HepG2 (cell line): Measurements from ENCODE around the gene CNPY4. TPM values are rescaled to one million over a fixed set of nuclear protein-coding genes. Genes with fewer than 3 reads are reported as not detected.

ENCODE experiments used
- AGO2 ChIP-seq: fragments of 200-400 bp; formaldehyde crosslinking; optimal IDR thresholded peaks from 2 replicates; pipeline ENCODE3; 2017; ENCODE audit warnings: mild to moderate bottlenecking, low read depth, low read length, moderate library complexity
- ATRX ChIP-seq: sonication (generic); formaldehyde crosslinking; IDR thresholded peaks from 2 replicates; pipeline ENCODE4 v1.4.0; 2020; ENCODE audit warnings: missing genetic modification reagents, borderline replicate concordance
- GFI1 ChIP-seq: sonication (generic); formaldehyde crosslinking; IDR thresholded peaks from 2 replicates; pipeline ENCODE4 v1.5.0; 2020; ENCODE audit warnings: missing genetic modification reagents, mild to moderate bottlenecking, borderline replicate concordance
- HNF4A ChIP-seq: sonication (generic); formaldehyde crosslinking; IDR thresholded peaks from 2 replicates; pipeline ENCODE4 v1.4.0; 2020; ENCODE audit warnings: missing genetic modification reagents
- HNRNPH1 ChIP-seq: fragments of 200-400 bp; formaldehyde crosslinking; optimal IDR thresholded peaks from 2 replicates; pipeline ENCODE3; 2017; ENCODE audit warnings: mild to moderate bottlenecking, low read depth, low read length
- HNRNPL ChIP-seq: fragments of 200-400 bp; formaldehyde crosslinking; IDR thresholded peaks from 2 replicates; pipeline ENCODE4 v1.6.1; 2017; ENCODE audit warnings: mild to moderate bottlenecking, low read depth, low read length
- ISX ChIP-seq: sonication (generic); formaldehyde crosslinking; conservative IDR thresholded peaks from 2 replicates; pipeline ENCODE4 v1.5.0; 2020; ENCODE audit warnings: missing genetic modification reagents
- MEIS2 ChIP-seq: sonication (generic); formaldehyde crosslinking; IDR thresholded peaks from 2 replicates; pipeline ENCODE4 v1.9.0; 2021; ENCODE audit warnings: mild to moderate bottlenecking, missing genetic modification reagents
- REL ChIP-seq: sonication (generic); formaldehyde crosslinking; conservative IDR thresholded peaks from 2 replicates; pipeline ENCODE4 v1.8.0; 2022; ENCODE audit warnings: mild to moderate bottlenecking, missing genetic modification reagents, moderate library complexity
- SALL1 ChIP-seq: sonication (generic); formaldehyde crosslinking; IDR thresholded peaks from 2 replicates; pipeline ENCODE4 v1.8.0; 2022; ENCODE audit warnings: mild to moderate bottlenecking, missing genetic modification reagents
- SP5 ChIP-seq: IDR thresholded peaks from 2 replicates; pipeline ENCODE4 v1.6.1; 2016; ENCODE audit warnings: low read depth, borderline replicate concordance
- TOPORS ChIP-seq: sonication (generic); formaldehyde crosslinking; IDR thresholded peaks from 2 replicates; pipeline ENCODE4 v1.8.0; 2023; ENCODE audit warnings: mild to moderate bottlenecking, missing genetic modification reagents
- ZKSCAN5 ChIP-seq: sonication (generic); formaldehyde crosslinking; IDR thresholded peaks from 2 replicates; pipeline ENCODE4 v1.5.1; 2020; ENCODE audit warnings: mild to moderate bottlenecking, missing genetic modification reagents
- ZNF205 ChIP-seq: IDR thresholded peaks from 2 replicates; pipeline ENCODE4 v1.6.1; 2018; ENCODE audit warnings: missing biosample characterization, missing genetic modification reagents
- ZNF274 ChIP-seq: sonication (generic); formaldehyde crosslinking; IDR thresholded peaks from 2 replicates; pipeline ENCODE4 v1.5.1; 2020; ENCODE audit warnings: mild to moderate bottlenecking, missing genetic modification reagents
- ZNF552 ChIP-seq: sonication (generic); formaldehyde crosslinking; IDR thresholded peaks from 2 replicates; pipeline ENCODE4 v1.9.0; 2022; ENCODE audit warnings: missing genetic modification reagents, mild to moderate bottlenecking, borderline replicate concordance
- ZNF670 ChIP-seq: sonication (generic); formaldehyde crosslinking; IDR thresholded peaks from 2 replicates; pipeline ENCODE4 v1.8.0; 2022; ENCODE audit warnings: mild to moderate bottlenecking, missing genetic modification reagents, borderline replicate concordance
- ZNF674 ChIP-seq: sonication (generic); formaldehyde crosslinking; IDR thresholded peaks from 2 replicates; pipeline ENCODE4 v1.5.0; 2020; ENCODE audit warnings: low read depth, mild to moderate bottlenecking, missing genetic modification reagents
- ZNF841 ChIP-seq: sonication (generic); formaldehyde crosslinking; IDR thresholded peaks from 2 replicates; pipeline ENCODE4 v1.8.1; 2023; ENCODE audit warnings: missing genetic modification reagents, borderline replicate concordance
- polyA plus RNA-seq, 8 experiments: library from polyadenylated mRNA; depleted of rRNA in 3 of 8; stranded (reverse) in 7 of 8; unstranded in 1 of 8; fragments of >200 nt; fragmentation: Illumina TruSeq in 4 of 8; extraction: Trizol in 4 of 8; gene quantifications; 2 replicates each; pipeline versions ENCODE4 v1.2.1 to v1.2.3, GENCODE V29; 2011 to 2016; ENCODE audit warnings: low read depth in 4 of 8, missing spikeins in 1 of 8, mixed read lengths in 1 of 8; ENCODE audit not compliant: insufficient read depth in 1 of 8
- total RNA-seq, 5 experiments: library from RNA; depleted of rRNA; stranded (reverse); fragments of >200 nt; fragmentation: Illumina TruSeq; extraction: Trizol; gene quantifications; 2 replicates each; pipeline ENCODE4 v1.2.3, GENCODE V29; 2016; ENCODE audit warnings: low read depth in 1 of 5
- TF ChIP-seq, protein P1 (sequence below): sonication (generic); formaldehyde crosslinking; IDR thresholded peaks from 2 replicates; pipeline ENCODE4 v1.4.0; 2020; ENCODE audit warnings: missing genetic modification reagents
- TF ChIP-seq, protein P2 (sequence below): IDR thresholded peaks from 2 replicates; pipeline ENCODE4 v1.6.1; 2016; ENCODE audit warnings: missing compliant biosample characterization, missing genetic modification reagents, borderline replicate concordance
- TF ChIP-seq, protein P3 (sequence below): sonication (generic); formaldehyde crosslinking; IDR thresholded peaks from 2 replicates; pipeline ENCODE4 v1.4.0; 2020; ENCODE audit warnings: mild to moderate bottlenecking, missing genetic modification reagents
- TF ChIP-seq, protein P4 (sequence below): sonication (generic); formaldehyde crosslinking; IDR thresholded peaks from 2 replicates; pipeline ENCODE4 v1.5.1; 2020; ENCODE audit warnings: mild to moderate bottlenecking, moderate library complexity, missing genetic modification reagents
- TF ChIP-seq, protein P5 (sequence below): sonication (generic); formaldehyde crosslinking; IDR thresholded peaks from 2 replicates; pipeline ENCODE4 v1.4.0; 2020; ENCODE audit warnings: missing genetic modification reagents

The CNPY4 gene
- total and polyA plus RNA-seq, 2 of the 13 experiments (the other 11 are each of a cell fraction or from before 2014, with no cell fraction given): 6.2 to 12.7 TPM

DNA sequence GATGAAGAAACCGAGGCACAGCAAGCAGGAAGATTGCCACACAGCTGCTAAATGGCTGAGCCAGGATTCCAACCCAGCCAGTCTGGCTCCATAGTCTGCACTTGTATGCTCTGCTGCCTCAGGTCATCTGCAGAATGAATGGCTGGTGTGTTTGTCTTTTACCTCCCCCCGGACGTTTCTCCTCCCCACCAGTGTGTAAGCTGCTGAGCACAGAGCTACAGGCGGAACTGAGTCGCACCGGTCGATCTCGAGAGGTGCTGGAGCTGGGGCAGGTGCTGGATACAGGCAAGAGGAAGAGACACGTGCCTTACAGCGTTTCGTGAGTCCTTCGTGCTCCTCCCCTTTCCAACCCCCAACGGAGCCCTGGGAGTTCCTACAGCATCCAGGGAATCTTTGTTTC is 2.6 kb downstream of the CNPY4 start (continued):
- TF ChIP-seq, protein P1, sequence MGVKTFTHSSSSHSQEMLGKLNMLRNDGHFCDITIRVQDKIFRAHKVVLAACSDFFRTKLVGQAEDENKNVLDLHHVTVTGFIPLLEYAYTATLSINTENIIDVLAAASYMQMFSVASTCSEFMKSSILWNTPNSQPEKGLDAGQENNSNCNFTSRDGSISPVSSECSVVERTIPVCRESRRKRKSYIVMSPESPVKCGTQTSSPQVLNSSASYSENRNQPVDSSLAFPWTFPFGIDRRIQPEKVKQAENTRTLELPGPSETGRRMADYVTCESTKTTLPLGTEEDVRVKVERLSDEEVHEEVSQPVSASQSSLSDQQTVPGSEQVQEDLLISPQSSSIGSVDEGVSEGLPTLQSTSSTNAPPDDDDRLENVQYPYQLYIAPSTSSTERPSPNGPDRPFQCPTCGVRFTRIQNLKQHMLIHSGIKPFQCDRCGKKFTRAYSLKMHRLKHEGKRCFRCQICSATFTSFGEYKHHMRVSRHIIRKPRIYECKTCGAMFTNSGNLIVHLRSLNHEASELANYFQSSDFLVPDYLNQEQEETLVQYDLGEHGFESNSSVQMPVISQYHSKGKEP (CRISPR knock-in tag): no peak
- no peak for TF ChIP-seq MEIS2
- no peak for TF ChIP-seq HNRNPH1
- TF ChIP-seq ZNF205 (CRISPR knock-in tag): peak; percentile 72; the same call in 1 of the 2 replicates
- no peak for TF ChIP-seq HNRNPL
- no peak for TF ChIP-seq ZNF274 (CRISPR knock-in tag)
- TF ChIP-seq, protein P2, sequence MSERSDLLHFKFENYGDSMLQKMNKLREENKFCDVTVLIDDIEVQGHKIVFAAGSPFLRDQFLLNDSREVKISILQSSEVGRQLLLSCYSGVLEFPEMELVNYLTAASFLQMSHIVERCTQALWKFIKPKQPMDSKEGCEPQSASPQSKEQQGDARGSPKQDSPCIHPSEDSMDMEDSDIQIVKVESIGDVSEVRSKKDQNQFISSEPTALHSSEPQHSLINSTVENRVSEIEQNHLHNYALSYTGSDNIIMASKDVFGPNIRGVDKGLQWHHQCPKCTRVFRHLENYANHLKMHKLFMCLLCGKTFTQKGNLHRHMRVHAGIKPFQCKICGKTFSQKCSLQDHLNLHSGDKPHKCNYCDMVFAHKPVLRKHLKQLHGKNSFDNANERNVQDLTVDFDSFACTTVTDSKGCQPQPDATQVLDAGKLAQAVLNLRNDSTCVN (CRISPR knock-in tag): peak; percentile 49; the same call in 1 of the 2 replicates
- TF ChIP-seq, protein P3, sequence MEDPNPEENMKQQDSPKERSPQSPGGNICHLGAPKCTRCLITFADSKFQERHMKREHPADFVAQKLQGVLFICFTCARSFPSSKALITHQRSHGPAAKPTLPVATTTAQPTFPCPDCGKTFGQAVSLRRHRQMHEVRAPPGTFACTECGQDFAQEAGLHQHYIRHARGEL (CRISPR knock-in tag): no peak
- no peak for TF ChIP-seq ZNF552 (CRISPR knock-in tag)
- TF ChIP-seq SP5 (CRISPR knock-in tag): peak; percentile 85
- TF ChIP-seq TOPORS (CRISPR knock-in tag): no peak
- no peak for TF ChIP-seq GFI1 (CRISPR knock-in tag)
- TF ChIP-seq AGO2: no peak
- TF ChIP-seq, protein P4, sequence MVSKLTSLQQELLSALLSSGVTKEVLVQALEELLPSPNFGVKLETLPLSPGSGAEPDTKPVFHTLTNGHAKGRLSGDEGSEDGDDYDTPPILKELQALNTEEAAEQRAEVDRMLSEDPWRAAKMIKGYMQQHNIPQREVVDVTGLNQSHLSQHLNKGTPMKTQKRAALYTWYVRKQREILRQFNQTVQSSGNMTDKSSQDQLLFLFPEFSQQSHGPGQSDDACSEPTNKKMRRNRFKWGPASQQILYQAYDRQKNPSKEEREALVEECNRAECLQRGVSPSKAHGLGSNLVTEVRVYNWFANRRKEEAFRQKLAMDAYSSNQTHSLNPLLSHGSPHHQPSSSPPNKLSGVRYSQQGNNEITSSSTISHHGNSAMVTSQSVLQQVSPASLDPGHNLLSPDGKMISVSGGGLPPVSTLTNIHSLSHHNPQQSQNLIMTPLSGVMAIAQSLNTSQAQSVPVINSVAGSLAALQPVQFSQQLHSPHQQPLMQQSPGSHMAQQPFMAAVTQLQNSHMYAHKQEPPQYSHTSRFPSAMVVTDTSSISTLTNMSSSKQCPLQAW: 0 out of 2 replicates have a peak, but pooled peaks have one; percentile 11
- TF ChIP-seq ZKSCAN5 (CRISPR knock-in tag): no peak
- no peak; the same call in 1 of the 2 replicates for TF ChIP-seq HNF4A (CRISPR knock-in tag)
- peak; percentile 71 for TF ChIP-seq SALL1 (CRISPR knock-in tag)
- no peak for TF ChIP-seq ZNF670 (CRISPR knock-in tag)
- TF ChIP-seq ZNF841 (CRISPR knock-in tag): no peak
- no peak for TF ChIP-seq REL (CRISPR knock-in tag)
- TF ChIP-seq ZNF674: no peak
- TF ChIP-seq ISX (CRISPR knock-in tag): no peak
- TF ChIP-seq, protein P5, sequence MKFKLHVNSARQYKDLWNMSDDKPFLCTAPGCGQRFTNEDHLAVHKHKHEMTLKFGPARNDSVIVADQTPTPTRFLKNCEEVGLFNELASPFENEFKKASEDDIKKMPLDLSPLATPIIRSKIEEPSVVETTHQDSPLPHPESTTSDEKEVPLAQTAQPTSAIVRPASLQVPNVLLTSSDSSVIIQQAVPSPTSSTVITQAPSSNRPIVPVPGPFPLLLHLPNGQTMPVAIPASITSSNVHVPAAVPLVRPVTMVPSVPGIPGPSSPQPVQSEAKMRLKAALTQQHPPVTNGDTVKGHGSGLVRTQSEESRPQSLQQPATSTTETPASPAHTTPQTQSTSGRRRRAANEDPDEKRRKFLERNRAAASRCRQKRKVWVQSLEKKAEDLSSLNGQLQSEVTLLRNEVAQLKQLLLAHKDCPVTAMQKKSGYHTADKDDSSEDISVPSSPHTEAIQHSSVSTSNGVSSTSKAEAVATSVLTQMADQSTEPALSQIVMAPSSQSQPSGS (CRISPR knock-in tag): peak; percentile 44; the same call in 1 of the 2 replicates
- TF ChIP-seq ATRX (CRISPR knock-in tag): no peak
